ENCODE measurements around the gene PRKAB1. TPM values are rescaled to one million over a fixed set of nuclear protein-coding genes. Genes with fewer than 3 reads are reported as not detected.

The PRKAB1 gene
- polyA plus RNA-seq, 1 experiment, result 34.3 TPM

DNA sequence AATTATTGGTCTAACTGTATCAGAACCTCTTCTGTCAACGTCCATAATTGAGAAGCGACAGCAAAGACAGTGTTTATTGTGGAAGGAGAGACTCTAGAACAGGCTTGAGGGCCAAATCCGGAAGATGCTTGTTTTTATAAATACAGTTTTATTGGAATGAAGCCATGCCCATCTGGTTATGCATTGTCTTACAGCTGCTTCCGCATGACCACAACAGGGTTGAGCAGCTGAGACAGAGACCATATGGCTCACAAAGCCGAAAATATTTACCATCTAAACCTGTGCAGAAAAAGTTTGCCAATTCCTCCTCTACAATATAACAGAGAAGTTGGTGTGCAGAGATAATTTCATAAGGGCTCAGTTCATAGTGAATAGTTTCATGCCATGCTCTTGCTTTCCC lies 24.5 kb downstream of the PRKAB1 start:
- H3K9me3 ChIP-seq (ENCODE audit: control insufficient read depth, insufficient read depth, low read length), result no peaks in the 10 kb centered on the region; the same call in 1 of the 2 replicates
- CTCF ChIA-PET, result interaction anchor here (1.8 kb wide), 1 partner anchor 25 kb away, joined by 8 read pairs; the partner anchor contains the start of gene PRKAB1
- no peak overlapping the region for H3K4me3 ChIP-seq (ENCODE audit: low read depth, low read length)
- TF ChIP-seq, protein P1, sequence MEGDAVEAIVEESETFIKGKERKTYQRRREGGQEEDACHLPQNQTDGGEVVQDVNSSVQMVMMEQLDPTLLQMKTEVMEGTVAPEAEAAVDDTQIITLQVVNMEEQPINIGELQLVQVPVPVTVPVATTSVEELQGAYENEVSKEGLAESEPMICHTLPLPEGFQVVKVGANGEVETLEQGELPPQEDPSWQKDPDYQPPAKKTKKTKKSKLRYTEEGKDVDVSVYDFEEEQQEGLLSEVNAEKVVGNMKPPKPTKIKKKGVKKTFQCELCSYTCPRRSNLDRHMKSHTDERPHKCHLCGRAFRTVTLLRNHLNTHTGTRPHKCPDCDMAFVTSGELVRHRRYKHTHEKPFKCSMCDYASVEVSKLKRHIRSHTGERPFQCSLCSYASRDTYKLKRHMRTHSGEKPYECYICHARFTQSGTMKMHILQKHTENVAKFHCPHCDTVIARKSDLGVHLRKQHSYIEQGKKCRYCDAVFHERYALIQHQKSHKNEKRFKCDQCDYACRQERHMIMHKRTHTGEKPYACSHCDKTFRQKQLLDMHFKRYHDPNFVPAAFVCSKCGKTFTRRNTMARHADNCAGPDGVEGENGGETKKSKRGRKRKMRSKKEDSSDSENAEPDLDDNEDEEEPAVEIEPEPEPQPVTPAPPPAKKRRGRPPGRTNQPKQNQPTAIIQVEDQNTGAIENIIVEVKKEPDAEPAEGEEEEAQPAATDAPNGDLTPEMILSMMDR (IDR thresholded peaks at IDR 0.05; ENCODE audit: low read depth, low read length), result no peak
- POLR2A ChIA-PET, result no interaction called here
- DNase-seq (ENCODE audit: low read depth, low spot score), result no peak
- H3K27me3 ChIP-seq (ENCODE audit: control insufficient read depth, insufficient read depth, low read length), result no peaks in the 10 kb centered on the region
- no peak overlapping the region for H3K27ac ChIP-seq (ENCODE audit: low read depth, low read length)

DNA sequence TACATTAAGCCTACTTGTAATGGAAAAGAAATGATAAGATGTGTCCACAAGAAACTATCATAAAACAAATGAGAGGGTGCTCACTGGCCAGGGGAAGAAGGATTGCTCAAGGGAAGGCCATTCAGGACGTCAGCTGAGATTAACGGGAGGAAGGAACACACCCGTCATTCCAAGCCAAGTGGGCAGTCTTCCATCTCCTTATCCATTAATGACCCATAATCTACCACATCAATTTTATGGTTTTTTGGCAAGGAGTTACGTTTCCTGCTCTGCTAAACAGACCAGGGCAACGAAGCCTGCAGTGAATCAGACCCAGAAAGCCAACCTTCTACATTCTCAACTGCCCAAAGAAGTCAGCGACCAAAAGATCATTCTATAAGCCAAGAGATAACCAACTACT lies 25.1 kb downstream of the PRKAB1 start:
- no peak overlapping the region for H3K4me3 ChIP-seq (ENCODE audit: low read depth, low read length)
- ChIA-PET CTCF (interaction anchor here (1.8 kb wide), 1 partner anchor 25 kb away, joined by 8 read pairs; the partner anchor contains the start of gene PRKAB1), POLR2A (no interaction called here)
- DNase-seq (ENCODE audit: low read depth, low spot score), result peak; percentile 52
- no peak overlapping the region for H3K27ac ChIP-seq (ENCODE audit: low read depth, low read length)
- TF ChIP-seq, protein P1 (IDR thresholded peaks at IDR 0.05; ENCODE audit: low read depth, low read length), result no peak
- H3K27me3 ChIP-seq (ENCODE audit: control insufficient read depth, insufficient read depth, low read length), result no peaks in the 10 kb centered on the region
- H3K9me3 ChIP-seq (ENCODE audit: control insufficient read depth, insufficient read depth, low read length), result no peaks in the 10 kb centered on the region; the same call in 1 of the 2 replicates

DNA sequence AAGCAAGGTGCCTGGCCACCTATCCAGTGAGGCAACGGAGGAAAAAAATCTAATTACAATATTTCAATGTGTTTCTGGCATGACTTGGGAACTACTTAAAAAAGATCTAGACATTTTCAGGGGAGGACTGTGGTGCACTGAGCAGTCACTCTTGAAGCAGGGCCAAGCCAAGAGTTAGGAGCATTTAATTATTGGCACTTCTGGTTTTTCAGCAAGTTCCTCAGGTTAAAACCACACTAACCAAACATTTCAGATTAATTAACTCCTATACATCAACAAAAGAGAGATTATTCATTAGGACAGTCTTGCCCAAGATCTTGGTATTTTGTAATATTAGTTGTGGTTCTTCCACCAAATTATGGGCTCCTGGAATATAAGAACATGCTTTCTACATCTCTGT lies 25.6 kb downstream of the PRKAB1 start:
- POLR2A ChIA-PET, result no interaction called here
- Histone ChIP-seq H3K27me3 (ENCODE audit: control insufficient read depth, insufficient read depth, low read length) (no peaks in the 10 kb centered on the region), H3K4me3 (ENCODE audit: low read depth, low read length) (no peak overlapping the region), H3K9me3 (ENCODE audit: control insufficient read depth, insufficient read depth, low read length) (no peaks in the 10 kb centered on the region; the same call in 1 of the 2 replicates), H3K27ac (ENCODE audit: low read depth, low read length) (no peak overlapping the region)
- DNase-seq (ENCODE audit: low read depth, low spot score), result no peak
- CTCF ChIA-PET, result interaction anchor here (0.5 to 1.4 kb wide), 2 partner anchors 10 to 235 kb away, joined by 3 to 4 read pairs; no protein-coding TSS in a partner anchor
- TF ChIP-seq, protein P1 (IDR thresholded peaks at IDR 0.05; ENCODE audit: low read depth, low read length), result no peak

DNA sequence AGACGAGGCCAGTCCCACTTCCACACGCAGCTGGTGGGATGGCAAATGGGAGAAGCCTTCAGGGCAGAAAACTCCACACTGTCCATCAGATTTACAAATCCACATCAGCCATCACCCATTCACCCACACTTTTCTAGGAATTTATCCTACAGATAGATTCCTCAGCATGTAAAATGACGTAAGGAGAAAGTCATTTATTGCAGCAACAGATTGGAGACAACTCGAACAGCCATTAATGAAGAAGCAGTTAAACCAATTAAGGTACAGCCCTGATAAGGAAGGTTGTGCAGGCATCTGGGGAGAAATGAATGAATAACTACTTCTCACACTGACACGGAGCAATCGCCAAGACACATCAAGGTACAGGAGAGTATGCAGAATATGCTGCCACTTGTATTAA lies 26.2 kb downstream of the PRKAB1 start:
- H3K4me3 ChIP-seq (ENCODE audit: low read depth, low read length), result no peak overlapping the region
- no peaks in the 10 kb centered on the region; the same call in 1 of the 2 replicates for H3K9me3 ChIP-seq (ENCODE audit: control insufficient read depth, insufficient read depth, low read length)
- no peak for DNase-seq (ENCODE audit: low read depth, low spot score)
- no peak overlapping the region for H3K27ac ChIP-seq (ENCODE audit: low read depth, low read length)
- CTCF ChIA-PET, result interaction anchor here (0.5 to 2.2 kb wide), 6 partner anchors 9 to 235 kb away, joined by 3 to 20 read pairs (median 6); no protein-coding TSS in a partner anchor
- POLR2A ChIA-PET, result no interaction called here
- TF ChIP-seq, protein P1 (IDR thresholded peaks at IDR 0.05; ENCODE audit: low read depth, low read length), result no peak
- no peaks in the 10 kb centered on the region for H3K27me3 ChIP-seq (ENCODE audit: control insufficient read depth, insufficient read depth, low read length)

DNA sequence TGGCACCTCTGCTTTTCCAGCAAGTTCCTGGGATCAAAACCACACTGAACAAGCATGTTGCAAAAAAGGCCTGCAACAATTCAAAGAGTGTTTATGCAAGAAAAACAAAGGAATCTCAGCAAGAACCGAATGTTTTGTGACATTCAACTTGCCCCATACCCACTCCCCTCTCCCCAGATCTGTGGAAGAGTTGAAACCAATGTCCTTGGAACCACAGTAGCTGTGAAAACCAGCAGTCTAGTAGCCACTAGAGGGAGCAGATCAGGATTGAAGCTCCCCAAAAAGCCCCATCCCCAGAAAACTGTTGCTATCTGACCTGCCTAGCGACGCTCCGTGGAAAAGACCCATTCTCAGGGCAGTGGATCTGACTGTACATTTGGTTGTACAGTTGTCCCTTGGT lies 27.1 kb downstream of the PRKAB1 start:
- POLR2A ChIA-PET, result no interaction called here
- DNase-seq (ENCODE audit: low read depth, low spot score), result no peak
- Histone ChIP-seq H3K27ac (ENCODE audit: low read depth, low read length) (no peak overlapping the region), H3K9me3 (ENCODE audit: control insufficient read depth, insufficient read depth, low read length) (no peaks in the 10 kb centered on the region; the same call in 1 of the 2 replicates), H3K4me3 (ENCODE audit: low read depth, low read length) (no peak overlapping the region), H3K27me3 (ENCODE audit: control insufficient read depth, insufficient read depth, low read length) (no peaks in the 10 kb centered on the region)
- TF ChIP-seq, protein P1 (IDR thresholded peaks at IDR 0.05; ENCODE audit: low read depth, low read length), result peak; percentile 66
- CTCF ChIA-PET, result interaction anchor here (0.6 to 2.2 kb wide), 11 partner anchors 9 to 1385 kb away, joined by 3 to 20 read pairs (median 4); no protein-coding TSS in a partner anchor
